ENCODE measurements around the gene TMEM52B.

TMEM52B gene

GRCh38 chr12:10205220-10205807, 26.5 kb downstream of the TMEM52B start:
- FAIRE-seq (no peak), DNase-seq (ENCODE audit: insufficient read length, low spot score) (no peak)
- TF ChIP-seq POU2F2 (IDR thresholded peaks at IDR 0.05; ENCODE audit: low read depth, low read length) (no peak), PAX5 (IDR thresholded peaks at IDR 0.05; ENCODE audit: insufficient read depth, low read length, severe bottlenecking) (no peak), POLR2A (IDR thresholded peaks at IDR 0.05; ENCODE audit: low read depth, low read length) (no peak), TAF1 (IDR thresholded peaks at IDR 0.05; ENCODE audit: low read depth, low read length) (no peak), SPI1 (IDR thresholded peaks at IDR 0.05; ENCODE audit: low read depth, low read length) (no peak), POLR2AphosphoS5 (IDR thresholded peaks at IDR 0.05; ENCODE audit: low read depth, low read length) (no peak)

- TF ChIP-seq POLR2AphosphoS5 (IDR thresholded peaks at IDR 0.05; ENCODE audit: low read depth, low read length) (no peak), TAF1 (IDR thresholded peaks at IDR 0.05; ENCODE audit: low read depth, low read length) (no peak), PAX5 (IDR thresholded peaks at IDR 0.05; ENCODE audit: insufficient read depth, low read length, severe bottlenecking) (no peak), SPI1 (IDR thresholded peaks at IDR 0.05; ENCODE audit: low read depth, low read length) (no peak), POLR2A (IDR thresholded peaks at IDR 0.05; ENCODE audit: low read depth, low read length) (no peak), POU2F2 (IDR thresholded peaks at IDR 0.05; ENCODE audit: low read depth, low read length) (no peak)
- FAIRE-seq, result no peak
- no peak for DNase-seq (ENCODE audit: insufficient read length, low spot score)
Measured at GRCh38 chr12:10207136-10207535, 28.3 kb downstream of the TMEM52B start.

GRCh38 chr12:10210225-10210624, 31.4 kb downstream of the TMEM52B start:
- DNase-seq (ENCODE audit: insufficient read length, low spot score), result no peak
- TF ChIP-seq PAX5 (IDR thresholded peaks at IDR 0.05; ENCODE audit: insufficient read depth, low read length, severe bottlenecking) (no peak), POLR2A (IDR thresholded peaks at IDR 0.05; ENCODE audit: low read depth, low read length) (no peak), SPI1 (IDR thresholded peaks at IDR 0.05; ENCODE audit: low read depth, low read length) (no peak), POLR2AphosphoS5 (IDR thresholded peaks at IDR 0.05; ENCODE audit: low read depth, low read length) (no peak), TAF1 (IDR thresholded peaks at IDR 0.05; ENCODE audit: low read depth, low read length) (no peak), POU2F2 (IDR thresholded peaks at IDR 0.05; ENCODE audit: low read depth, low read length) (no peak)
- FAIRE-seq, result no peak

- DNase-seq (ENCODE audit: insufficient read length, low spot score) (no peak), FAIRE-seq (no peak)
- no peak for TF ChIP-seq POLR2AphosphoS5 (IDR thresholded peaks at IDR 0.05; ENCODE audit: low read depth, low read length)
- TF ChIP-seq POU2F2 (IDR thresholded peaks at IDR 0.05; ENCODE audit: low read depth, low read length), result no peak
- TF ChIP-seq PAX5 (IDR thresholded peaks at IDR 0.05; ENCODE audit: insufficient read depth, low read length, severe bottlenecking), result no peak
- no peak for TF ChIP-seq TAF1 (IDR thresholded peaks at IDR 0.05; ENCODE audit: low read depth, low read length)
- TF ChIP-seq SPI1 (IDR thresholded peaks at IDR 0.05; ENCODE audit: low read depth, low read length), result no peak
- TF ChIP-seq POLR2A (IDR thresholded peaks at IDR 0.05; ENCODE audit: low read depth, low read length), result no peak
Measured at GRCh38 chr12:10211101-10211939, 32.5 kb downstream of the TMEM52B start.

GRCh38 chr12:10211940-10212738, 33.3 kb downstream of the TMEM52B start:
- TF ChIP-seq POU2F2 (IDR thresholded peaks at IDR 0.05; ENCODE audit: low read depth, low read length) (no peak), SPI1 (IDR thresholded peaks at IDR 0.05; ENCODE audit: low read depth, low read length) (no peak), POLR2A (IDR thresholded peaks at IDR 0.05; ENCODE audit: low read depth, low read length) (no peak), PAX5 (IDR thresholded peaks at IDR 0.05; ENCODE audit: insufficient read depth, low read length, severe bottlenecking) (no peak), TAF1 (IDR thresholded peaks at IDR 0.05; ENCODE audit: low read depth, low read length) (no peak), POLR2AphosphoS5 (IDR thresholded peaks at IDR 0.05; ENCODE audit: low read depth, low read length) (no peak)
- FAIRE-seq (peak; percentile 50), DNase-seq (ENCODE audit: insufficient read length, low spot score) (peak; percentile 40)

GRCh38 chr12:10212739-10213131, 33.9 kb downstream of the TMEM52B start, which contains the start of gene GABARAPL1:
TSS of gene GABARAPL1 (plus strand) at chr12:10212877. CDS start at chr12:10213130, 253 bp downstream.
- no peak for FAIRE-seq
- TF ChIP-seq POLR2A (IDR thresholded peaks at IDR 0.05; ENCODE audit: low read depth, low read length), result no peak
- no peak for TF ChIP-seq SPI1 (IDR thresholded peaks at IDR 0.05; ENCODE audit: low read depth, low read length)
- TF ChIP-seq POLR2AphosphoS5 (IDR thresholded peaks at IDR 0.05; ENCODE audit: low read depth, low read length), result no peak
- TF ChIP-seq TAF1 (IDR thresholded peaks at IDR 0.05; ENCODE audit: low read depth, low read length), result no peak
- TF ChIP-seq PAX5 (IDR thresholded peaks at IDR 0.05; ENCODE audit: insufficient read depth, low read length, severe bottlenecking), result no peak
- TF ChIP-seq POU2F2 (IDR thresholded peaks at IDR 0.05; ENCODE audit: low read depth, low read length), result no peak
- DNase-seq (ENCODE audit: insufficient read length, low spot score), result peak; percentile 72

GRCh38 chr12:10213168-10214135, 34.6 kb downstream of the TMEM52B start:
- peak; percentile 57 for FAIRE-seq
- peak; percentile 49 for DNase-seq (ENCODE audit: insufficient read length, low spot score)
- peak; percentile 66; the same call in 1 of the 2 replicates for TF ChIP-seq POLR2AphosphoS5 (IDR thresholded peaks at IDR 0.05; ENCODE audit: low read depth, low read length)
- peak; percentile 63; the same call in 1 of the 2 replicates for TF ChIP-seq POLR2A (IDR thresholded peaks at IDR 0.05; ENCODE audit: low read depth, low read length)
- no peak for TF ChIP-seq SPI1 (IDR thresholded peaks at IDR 0.05; ENCODE audit: low read depth, low read length)
- TF ChIP-seq TAF1 (IDR thresholded peaks at IDR 0.05; ENCODE audit: low read depth, low read length), result 0 out of 2 replicates have a peak, but pooled peaks have one; percentile 36
- TF ChIP-seq POU2F2 (IDR thresholded peaks at IDR 0.05; ENCODE audit: low read depth, low read length), result no peak
- TF ChIP-seq PAX5 (IDR thresholded peaks at IDR 0.05; ENCODE audit: insufficient read depth, low read length, severe bottlenecking), result no peak
